Keratinocyte (primary cell): Measurements from ENCODE around the gene METTL27. TPM values are rescaled to one million over a fixed set of nuclear protein-coding genes. Genes with fewer than 3 reads are reported as not detected.

Experiments
- DNase-seq: peaks from one replicate; pipeline ENCODE4 v3.0.0-alpha.2; 2011; ENCODE audit warnings: low read depth, missing footprints, low spot score
- FAIRE-seq: peaks from 2 replicates; lab custom pipeline; 2011; peaks lifted over from hg19 to GRCh38; lab: Jason Lieb, UNC
- H2AFZ ChIP-seq: 2 replicates; pipeline ENCODE4 v1.6.0; 2012; ENCODE audit warnings: low read length, control low read depth, inconsistent platforms; ENCODE audit not compliant: control insufficient read depth
- H3K27ac ChIP-seq: 2 replicates; pipeline ENCODE4 v1.5.1; 2011; ENCODE audit warnings: low read length; ENCODE audit not compliant: control insufficient read depth, insufficient read depth
- H3K27me3 ChIP-seq: 3 replicates; pipeline ENCODE4 v1.6.0; 2011; ENCODE audit warnings: low read length; ENCODE audit not compliant: control insufficient read depth, insufficient read depth; ENCODE audit errors: extremely low read depth
- H3K36me3 ChIP-seq, 2 experiments: 2 replicates in 1 of 2; 3 replicates in 1 of 2; pipeline ENCODE4 v1.5.1; 2011; ENCODE audit warnings: low read length in 2 of 2, mild to moderate bottlenecking in 1 of 2; ENCODE audit not compliant: control insufficient read depth in 2 of 2, insufficient read depth in 2 of 2; ENCODE audit errors: extremely low read depth in 1 of 2
- H3K4me1 ChIP-seq: 3 replicates; pipeline ENCODE4 v1.5.1; 2011; ENCODE audit warnings: low read length; ENCODE audit not compliant: control insufficient read depth, insufficient read depth; ENCODE audit errors: extremely low read depth
- H3K4me2 ChIP-seq: 3 replicates; pipeline ENCODE4 v1.6.0; 2011; ENCODE audit warnings: low read depth, low read length; ENCODE audit not compliant: control insufficient read depth, insufficient read depth; ENCODE audit errors: extremely low read depth
- H3K4me3 ChIP-seq, 3 experiments: fragments of 200-600 bp in 1 of 3; sonication (generic) in 1 of 3; 2 replicates in 2 of 3; 3 replicates in 1 of 3; pipeline ENCODE4 v1.5.1; 2011 to 2016; ENCODE audit warnings: low read length in 3 of 3, mild to moderate bottlenecking in 3 of 3, control low read depth in 2 of 3, inconsistent platforms in 1 of 3, low read depth in 1 of 3, mixed read lengths in 1 of 3, mixed run types in 1 of 3, moderate library complexity in 1 of 3; ENCODE audit not compliant: control insufficient read depth in 2 of 3, insufficient read depth in 2 of 3; ENCODE audit errors: extremely low read depth in 1 of 3
- H3K79me2 ChIP-seq: 2 replicates; pipeline ENCODE4 v1.6.0; 2012; ENCODE audit warnings: low read length; ENCODE audit not compliant: control insufficient read depth, insufficient read depth
- H3K9ac ChIP-seq: 3 replicates; pipeline ENCODE4 v1.6.0; 2011; ENCODE audit warnings: low read length; ENCODE audit not compliant: control insufficient read depth, insufficient read depth; ENCODE audit errors: extremely low read depth
- H3K9me1 ChIP-seq: 3 replicates; pipeline ENCODE4 v1.6.0; 2011; ENCODE audit warnings: low read length; ENCODE audit not compliant: control insufficient read depth, insufficient read depth; ENCODE audit errors: extremely low read depth
- H3K9me3 ChIP-seq: 2 replicates; pipeline ENCODE4 v1.5.1; 2012; ENCODE audit warnings: low read depth, low read length; ENCODE audit not compliant: control insufficient read depth
- H4K20me1 ChIP-seq: 3 replicates; pipeline ENCODE4 v1.6.0; 2011; ENCODE audit warnings: low read length; ENCODE audit not compliant: control insufficient read depth, insufficient read depth; ENCODE audit errors: extremely low read depth
- EZH2 ChIP-seq: IDR thresholded peaks from one replicate; pipeline ENCODE4 v1.6.1; 2012; ENCODE audit warnings: inconsistent platforms, mild to moderate bottlenecking, low read length, moderate library complexity
- dilution Hi-C: fragments of 300-500 bp; cut with MboI; formaldehyde crosslinking; loops from one replicate; pipeline ENCODE4 v1.7.0; 2020; ENCODE audit warnings: low sequenced_read_pairs; ENCODE audit not compliant: extremely low pct_ligation_motif_present
- polyA plus RNA-seq, 5 experiments: library from polyadenylated mRNA; depleted of rRNA in 3 of 5; stranded (reverse) in 3 of 5; stranded (forward) in 1 of 5; unstranded in 1 of 5; fragments of >200 nt; gene quantifications; 1 replicate in 1 of 5; 2 replicates in 3 of 5; 3 replicates in 1 of 5; pipeline versions ENCODE4 v1.2.1 to v1.2.3, GENCODE V29; 2011 to 2012; ENCODE audit warnings: missing spikeins in 2 of 5, low read depth in 1 of 5, low replicate concordance in 1 of 5
- TF ChIP-seq, protein P1 (sequence below), 3 experiments: IDR thresholded peaks in 1 of 3; conservative IDR thresholded peaks in 1 of 3; optimal IDR thresholded peaks in 1 of 3; 2 replicates in 2 of 3; 3 replicates in 1 of 3; pipeline versions ENCODE3 to v1.5.1; 2011; ENCODE audit warnings: low read length in 3 of 3, mild to moderate bottlenecking in 3 of 3, moderate library complexity in 2 of 3, control low read depth in 1 of 3, inconsistent platforms in 1 of 3; ENCODE audit not compliant: insufficient read depth in 2 of 3; ENCODE audit errors: extremely low read depth in 1 of 3

Gene METTL27
- polyA plus RNA-seq, 1 donor (not counting 4 experiments of a cell fraction or from before 2014, with no cell fraction given), result 0.90 TPM

DNA sequence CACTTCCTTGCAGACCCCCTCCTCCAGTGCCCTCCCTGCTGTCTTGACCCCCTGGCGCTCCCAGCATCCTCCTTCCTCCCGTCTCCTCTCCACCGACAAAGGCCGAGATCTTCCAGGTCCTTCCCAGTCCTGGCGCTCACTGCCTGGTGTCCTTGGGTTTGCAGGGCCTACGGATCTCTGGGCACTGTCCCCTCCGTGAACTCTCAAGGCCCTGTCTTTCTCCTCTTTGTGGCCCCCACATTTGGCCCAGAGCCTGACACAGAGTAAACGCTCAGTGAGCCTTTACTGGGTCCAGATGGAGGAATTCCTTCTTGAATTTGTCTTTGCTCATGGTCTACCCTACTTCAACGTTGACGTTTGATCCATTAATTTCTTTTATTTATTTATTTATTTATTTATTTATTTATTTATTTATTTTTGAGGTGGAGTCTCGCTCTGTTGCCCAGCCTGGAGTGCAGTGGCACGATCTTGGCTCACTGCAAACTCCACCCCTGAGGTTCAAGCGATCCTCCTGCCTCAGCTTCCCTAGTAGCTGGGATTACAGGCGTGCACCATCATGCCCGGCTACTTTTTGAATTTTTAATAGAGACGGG lies 48.3 kb upstream of the METTL27 start:
- Histone ChIP-seq H2AFZ (no peak overlapping the region), H3K4me3 (no peak overlapping the region), H4K20me1 (no peaks in the 10 kb centered on the region), H3K4me2 (no peak overlapping the region), H3K4me1 (peaks cover 2% of the 10 kb centered on the region), H3K9me1 (no peaks in the 10 kb centered on the region), H3K9me3 (no peaks in the 10 kb centered on the region), H3K27ac (no peak overlapping the region), H3K27me3 (peaks cover 22% of the 10 kb centered on the region), H3K79me2 (no peaks in the 10 kb centered on the region), H3K9ac (no peak overlapping the region), H3K36me3 (no peaks in the 10 kb centered on the region)
- no peak for FAIRE-seq
- no peak for TF ChIP-seq EZH2
- TF ChIP-seq, protein P1, sequence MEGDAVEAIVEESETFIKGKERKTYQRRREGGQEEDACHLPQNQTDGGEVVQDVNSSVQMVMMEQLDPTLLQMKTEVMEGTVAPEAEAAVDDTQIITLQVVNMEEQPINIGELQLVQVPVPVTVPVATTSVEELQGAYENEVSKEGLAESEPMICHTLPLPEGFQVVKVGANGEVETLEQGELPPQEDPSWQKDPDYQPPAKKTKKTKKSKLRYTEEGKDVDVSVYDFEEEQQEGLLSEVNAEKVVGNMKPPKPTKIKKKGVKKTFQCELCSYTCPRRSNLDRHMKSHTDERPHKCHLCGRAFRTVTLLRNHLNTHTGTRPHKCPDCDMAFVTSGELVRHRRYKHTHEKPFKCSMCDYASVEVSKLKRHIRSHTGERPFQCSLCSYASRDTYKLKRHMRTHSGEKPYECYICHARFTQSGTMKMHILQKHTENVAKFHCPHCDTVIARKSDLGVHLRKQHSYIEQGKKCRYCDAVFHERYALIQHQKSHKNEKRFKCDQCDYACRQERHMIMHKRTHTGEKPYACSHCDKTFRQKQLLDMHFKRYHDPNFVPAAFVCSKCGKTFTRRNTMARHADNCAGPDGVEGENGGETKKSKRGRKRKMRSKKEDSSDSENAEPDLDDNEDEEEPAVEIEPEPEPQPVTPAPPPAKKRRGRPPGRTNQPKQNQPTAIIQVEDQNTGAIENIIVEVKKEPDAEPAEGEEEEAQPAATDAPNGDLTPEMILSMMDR (optimal IDR thresholded peaks at IDR 0.05 in 1 of 3, IDR thresholded peaks at IDR 0.05 in 1 of 3, conservative IDR thresholded peaks at IDR 0.05 in 1 of 3; ENCODE audit: extremely low read depth in 1 of 3, insufficient read depth in 2 of 3, low read length in 3 of 3), result no peak
- dilution Hi-C loops, result no loop called here
- DNase-seq, result no peak

DNA sequence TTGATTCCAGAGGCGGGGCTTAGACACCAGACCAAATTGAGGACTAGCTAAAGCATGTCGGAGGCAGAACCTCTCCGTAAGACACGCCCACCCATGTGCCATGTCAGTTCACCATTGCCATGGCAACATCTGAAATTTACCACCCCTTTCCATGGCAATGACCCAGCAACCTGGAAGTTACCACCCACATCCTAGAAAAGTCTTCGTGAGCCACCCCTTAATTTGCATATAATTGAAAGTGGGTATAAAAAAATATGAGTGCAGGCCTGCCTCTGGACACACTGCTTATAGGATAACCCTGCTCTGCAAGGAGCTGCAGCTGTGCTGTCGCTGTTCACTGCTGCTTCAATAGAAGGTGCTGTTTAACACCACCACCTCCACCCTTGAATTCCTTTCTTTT lies 46.6 kb upstream of the METTL27 start:
- no peaks in the 10 kb centered on the region for H3K4me1 ChIP-seq
- FAIRE-seq, result no peak
- dilution Hi-C loops, result no loop called here

More for the DNA sequence above, 46.6 kb upstream of the METTL27 start:
- Histone ChIP-seq H3K36me3 (no peaks in the 10 kb centered on the region), H3K27me3 (peaks cover 17% of the 10 kb centered on the region), H4K20me1 (no peaks in the 10 kb centered on the region), H3K9me3 (no peaks in the 10 kb centered on the region), H3K79me2 (no peaks in the 10 kb centered on the region), H3K4me2 (no peak overlapping the region), H3K27ac (no peak overlapping the region), H3K9me1 (no peaks in the 10 kb centered on the region), H3K4me3 (no peak overlapping the region), H3K9ac (no peak overlapping the region), H2AFZ (no peak overlapping the region)
- no peak for DNase-seq
- TF ChIP-seq EZH2, result no peak
- TF ChIP-seq, protein P1 (optimal IDR thresholded peaks at IDR 0.05 in 1 of 3, IDR thresholded peaks at IDR 0.05 in 1 of 3, conservative IDR thresholded peaks at IDR 0.05 in 1 of 3; ENCODE audit: extremely low read depth in 1 of 3, insufficient read depth in 2 of 3, low read length in 3 of 3), result no peak
